ENCODE results near the gene KNG1. TPM values are rescaled to one million over a fixed set of nuclear protein-coding genes. Genes with fewer than 3 reads are reported as not detected.

Gene KNG1
- total RNA-seq, 1 experiment from 2014 or later = 0.25 TPM

DNA sequence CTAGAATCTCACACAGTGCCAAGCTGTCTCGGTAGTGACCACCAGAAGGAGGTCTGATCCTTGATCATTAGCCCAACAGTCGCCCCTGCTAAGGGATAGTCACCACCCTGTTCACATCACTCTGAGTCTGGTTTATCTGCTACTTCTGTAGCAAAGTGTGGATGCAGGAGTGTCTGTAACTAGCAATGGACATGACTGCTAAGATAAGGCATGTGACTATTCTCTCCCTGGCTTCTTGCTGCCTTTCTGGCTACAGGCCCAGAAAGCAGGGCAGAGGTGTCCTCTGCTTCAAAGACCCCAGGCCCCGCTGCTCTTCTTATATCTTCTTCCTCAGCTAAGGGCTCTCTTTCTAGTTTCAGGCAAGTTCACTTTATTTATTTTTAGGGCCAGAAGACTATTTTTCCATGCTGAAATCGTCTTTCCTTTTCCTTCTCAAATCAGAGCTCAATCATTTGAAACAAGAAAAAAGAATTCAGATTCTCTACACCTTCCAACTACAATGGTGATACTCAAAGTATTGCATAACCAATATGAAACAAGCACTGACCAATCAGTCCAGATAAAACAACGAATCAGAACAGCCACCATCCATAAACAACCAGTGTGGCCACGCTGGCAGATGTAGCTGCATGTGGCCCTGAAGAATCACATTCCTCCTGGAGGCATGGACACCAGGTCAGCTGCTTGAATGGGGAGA, 8.0 kb upstream of the KNG1 start:
- DNase-seq (ENCODE audit: low read depth, low spot score) (no peak), ATAC-seq (no peak)
- no peaks in the 10 kb centered on the region for H3K36me3 ChIP-seq (ENCODE audit: control insufficient read depth in 1 of 2, insufficient read depth in 2 of 2, low read length in 2 of 2)
- H3K4me3 ChIP-seq (replicated peaks in 1 of 2; ENCODE audit: low read depth in 1 of 2, low read length in 2 of 2) = no peak overlapping the region
- TF ChIP-seq, protein P1, sequence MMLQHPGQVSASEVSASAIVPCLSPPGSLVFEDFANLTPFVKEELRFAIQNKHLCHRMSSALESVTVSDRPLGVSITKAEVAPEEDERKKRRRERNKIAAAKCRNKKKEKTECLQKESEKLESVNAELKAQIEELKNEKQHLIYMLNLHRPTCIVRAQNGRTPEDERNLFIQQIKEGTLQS (IDR thresholded peaks at IDR 0.05) = no peak
- TF ChIP-seq ZFX (IDR thresholded peaks at IDR 0.05) (no peak), ZNF274 (IDR thresholded peaks at IDR 0.05; ENCODE audit: low read depth, low read length) (no peak), POLR2AphosphoS5 (IDR thresholded peaks at IDR 0.05; ENCODE audit: low read depth, low read length) (no peak), POLR2A (IDR thresholded peaks at IDR 0.05; ENCODE audit: borderline replicate concordance, extremely low read depth, insufficient read depth, insufficient read length) (no peak), FOSL1 (IDR thresholded peaks at IDR 0.05; ENCODE audit: low read depth) (no peak), CTCF (IDR thresholded peaks at IDR 0.05 in 2 of 3, conservative IDR thresholded peaks at IDR 0.05 in 1 of 3; ENCODE audit: borderline replicate concordance in 1 of 3, insufficient read depth in 1 of 3, low read depth in 2 of 3, low read length in 2 of 3) (no peak), JUND (IDR thresholded peaks at IDR 0.05) (no peak), CEBPB (IDR thresholded peaks at IDR 0.05; ENCODE audit: low read depth) (no peak), YY1 (IDR thresholded peaks at IDR 0.05; ENCODE audit: extremely low read depth, insufficient replicate concordance, low read depth, low read length) (no peak), SP1 (IDR thresholded peaks at IDR 0.05; ENCODE audit: low read depth) (no peak), ZBTB33 (IDR thresholded peaks at IDR 0.05; ENCODE audit: extremely low read depth, insufficient replicate concordance, low read length) (no peak), EGR1 (IDR thresholded peaks at IDR 0.05; ENCODE audit: low read depth) (no peak), RAD21 (IDR thresholded peaks at IDR 0.05; ENCODE audit: low read depth) (no peak), SIN3A (IDR thresholded peaks at IDR 0.05; ENCODE audit: low read depth) (no peak)
- TF ChIP-seq, protein P2, sequence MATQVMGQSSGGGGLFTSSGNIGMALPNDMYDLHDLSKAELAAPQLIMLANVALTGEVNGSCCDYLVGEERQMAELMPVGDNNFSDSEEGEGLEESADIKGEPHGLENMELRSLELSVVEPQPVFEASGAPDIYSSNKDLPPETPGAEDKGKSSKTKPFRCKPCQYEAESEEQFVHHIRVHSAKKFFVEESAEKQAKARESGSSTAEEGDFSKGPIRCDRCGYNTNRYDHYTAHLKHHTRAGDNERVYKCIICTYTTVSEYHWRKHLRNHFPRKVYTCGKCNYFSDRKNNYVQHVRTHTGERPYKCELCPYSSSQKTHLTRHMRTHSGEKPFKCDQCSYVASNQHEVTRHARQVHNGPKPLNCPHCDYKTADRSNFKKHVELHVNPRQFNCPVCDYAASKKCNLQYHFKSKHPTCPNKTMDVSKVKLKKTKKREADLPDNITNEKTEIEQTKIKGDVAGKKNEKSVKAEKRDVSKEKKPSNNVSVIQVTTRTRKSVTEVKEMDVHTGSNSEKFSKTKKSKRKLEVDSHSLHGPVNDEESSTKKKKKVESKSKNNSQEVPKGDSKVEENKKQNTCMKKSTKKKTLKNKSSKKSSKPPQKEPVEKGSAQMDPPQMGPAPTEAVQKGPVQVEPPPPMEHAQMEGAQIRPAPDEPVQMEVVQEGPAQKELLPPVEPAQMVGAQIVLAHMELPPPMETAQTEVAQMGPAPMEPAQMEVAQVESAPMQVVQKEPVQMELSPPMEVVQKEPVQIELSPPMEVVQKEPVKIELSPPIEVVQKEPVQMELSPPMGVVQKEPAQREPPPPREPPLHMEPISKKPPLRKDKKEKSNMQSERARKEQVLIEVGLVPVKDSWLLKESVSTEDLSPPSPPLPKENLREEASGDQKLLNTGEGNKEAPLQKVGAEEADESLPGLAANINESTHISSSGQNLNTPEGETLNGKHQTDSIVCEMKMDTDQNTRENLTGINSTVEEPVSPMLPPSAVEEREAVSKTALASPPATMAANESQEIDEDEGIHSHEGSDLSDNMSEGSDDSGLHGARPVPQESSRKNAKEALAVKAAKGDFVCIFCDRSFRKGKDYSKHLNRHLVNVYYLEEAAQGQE (IDR thresholded peaks at IDR 0.05; ENCODE audit: low read depth) = no peak
- no TSS peak for BruUV-seq (replicated peaks)
- no peaks in the 10 kb centered on the region for H4K20me1 ChIP-seq (ENCODE audit: insufficient read depth)
- no peak overlapping the region for H3K9ac ChIP-seq (ENCODE audit: low read length)
- H3K4me1 ChIP-seq (ENCODE audit: control insufficient read depth in 1 of 2, insufficient read depth in 2 of 2, low read length in 2 of 2) = no peaks in the 10 kb centered on the region
- intact Hi-C loops (cut with micrococcal nuclease) = no loop called here
- ChIA-PET POLR2A (no interaction called here), RAD21 (ENCODE audit: low non-redundant PET in 1 of 2, low total read pairs in 2 of 2, uncharacterized antibody in 2 of 2, unreplicated experiment in 2 of 2) (no interaction called here), CTCF (no interaction called here)
- no peaks in the 10 kb centered on the region for H3K9me2 ChIP-seq (ENCODE audit: insufficient read depth)
- no peak overlapping the region for H2AFZ ChIP-seq (ENCODE audit: low read depth, low read length, poor library complexity, severe bottlenecking)
- no peaks in the 10 kb centered on the region for H3K27me3 ChIP-seq (ENCODE audit: insufficient read depth, low read length)
- no peak overlapping the region for H3K4me2 ChIP-seq (ENCODE audit: low read length)
- no peak overlapping the region for H3K27ac ChIP-seq (ENCODE audit: low read depth, low read length)
- no peaks in the 10 kb centered on the region for H3K79me2 ChIP-seq (ENCODE audit: insufficient read depth, low read length)
- H3K9me3 ChIP-seq (ENCODE audit: control insufficient read depth in 1 of 2, insufficient read depth in 1 of 2, low read depth in 1 of 2, low read length in 2 of 2) = no peaks in the 10 kb centered on the region

Data from HCT116 (cell line).